ENCODE data around the gene SMAD2. TPM values are rescaled to one million over a fixed set of nuclear protein-coding genes. Genes with fewer than 3 reads are reported as not detected.

SMAD2 gene
- total and polyA plus RNA-seq, 9 of the 15 experiments (the other 6 are each of a cell fraction or from before 2014, with no cell fraction given), result 9.2 to 49.6 (median 33.7) TPM

DNA sequence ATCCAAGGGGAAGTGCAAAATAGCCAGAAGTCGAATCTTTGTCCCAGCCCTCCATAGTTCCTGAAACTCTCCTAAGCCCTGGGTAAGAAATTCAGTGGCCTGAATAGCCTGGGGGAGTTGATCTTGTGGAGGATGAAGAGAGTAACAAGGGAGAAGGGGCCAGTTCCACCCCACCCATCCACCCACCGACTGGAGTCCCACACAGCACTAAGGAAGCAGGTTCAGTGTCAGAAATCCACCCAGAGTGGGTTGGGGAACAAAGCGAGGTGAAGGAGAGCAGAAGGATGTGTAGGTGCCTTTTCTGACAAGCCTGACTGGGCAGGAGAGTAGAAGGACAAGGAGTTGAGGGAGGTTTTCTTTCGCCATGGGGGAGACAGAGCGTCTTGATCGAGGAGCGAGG, 136.8 kb downstream of the SMAD2 start:
- H3K9me1 ChIP-seq (ENCODE audit: control insufficient read depth, insufficient read depth, low read length), result no peaks in the 10 kb centered on the region
- no peaks in the 10 kb centered on the region for H3K9me3 ChIP-seq (replicated peaks; ENCODE audit: control insufficient read depth, insufficient read depth, low read depth, low read length)
- FAIRE-seq (no peak), ATAC-seq (no peak), DNase-seq (ENCODE audit: extremely low read depth in 1 of 4, low spot score in 3 of 4) (no peak)
- peaks cover 0 to 28% of the 10 kb centered on the region in 2 experiments; a peak in 4 of 5 replicates for H3K27me3 ChIP-seq (ENCODE audit: control insufficient read depth in 2 of 2, insufficient read depth in 2 of 2, low read length in 2 of 2)
- no TSS peak for BruUV-seq (replicated peaks)
- POLR2A ChIA-PET, result no interaction called here
- intact Hi-C loops (cut with micrococcal nuclease) (no loop called here), in situ Hi-C loops (cut with MboI) (loop anchor here (5.0 kb wide), 1 partner anchor 229 kb away; no protein-coding TSS in a partner anchor)
- H2AFZ ChIP-seq (ENCODE audit: low read depth, low read length), result no peak overlapping the region
- CTCF ChIA-PET (ENCODE audit: low intra/inter-chr PET ratio), result no interaction called here
- no peaks in the 10 kb centered on the region for H4K20me1 ChIP-seq (replicated peaks; ENCODE audit: control insufficient read depth, insufficient read depth, low read length)
- no peak overlapping the region for H3K4me2 ChIP-seq (ENCODE audit: insufficient read depth, low read length)
- H3K27ac ChIP-seq (ENCODE audit: extremely low read depth, low read depth, low read length), result no peak overlapping the region
- H3K79me2 ChIP-seq (ENCODE audit: control insufficient read depth, insufficient read depth, low read length), result no peaks in the 10 kb centered on the region
- TF ChIP-seq MYC (IDR thresholded peaks at IDR 0.05; ENCODE audit: low read depth, low read length) (no peak), MYC (CRISPR knock-in tag; IDR thresholded peaks at IDR 0.05; ENCODE audit: borderline replicate concordance, low read depth) (no peak), PHTF2 (CRISPR knock-in tag; IDR thresholded peaks at IDR 0.05) (no peak), PTRF (tag; IDR thresholded peaks at IDR 0.05) (no peak), L3MBTL2 (IDR thresholded peaks at IDR 0.05) (no peak), ZNF316 (IDR thresholded peaks at IDR 0.05) (no peak), XRCC3 (IDR thresholded peaks at IDR 0.05) (no peak), MED1 (CRISPR knock-in tag; IDR thresholded peaks at IDR 0.05; ENCODE audit: borderline replicate concordance) (no peak), ZNF512 (tag; IDR thresholded peaks at IDR 0.05) (no peak), HNRNPLL (IDR thresholded peaks at IDR 0.05; ENCODE audit: low read depth, low read length, poor library complexity, severe bottlenecking) (no peak), CBX3 (IDR thresholded peaks at IDR 0.05; ENCODE audit: borderline replicate concordance in 1 of 2, low read length in 2 of 2) (no peak), NR1H2 (CRISPR knock-in tag; IDR thresholded peaks at IDR 0.05) (no peak), ZNF3 (CRISPR knock-in tag; IDR thresholded peaks at IDR 0.05) (no peak), TRIM25 (IDR thresholded peaks at IDR 0.05; ENCODE audit: borderline replicate concordance) (no peak), RBM14 (IDR thresholded peaks at IDR 0.05; ENCODE audit: borderline replicate concordance, insufficient read depth, low read depth, low read length) (no peak), GATA2 (CRISPR knock-in tag; IDR thresholded peaks at IDR 0.05) (no peak)
- TF ChIP-seq, protein P1, sequence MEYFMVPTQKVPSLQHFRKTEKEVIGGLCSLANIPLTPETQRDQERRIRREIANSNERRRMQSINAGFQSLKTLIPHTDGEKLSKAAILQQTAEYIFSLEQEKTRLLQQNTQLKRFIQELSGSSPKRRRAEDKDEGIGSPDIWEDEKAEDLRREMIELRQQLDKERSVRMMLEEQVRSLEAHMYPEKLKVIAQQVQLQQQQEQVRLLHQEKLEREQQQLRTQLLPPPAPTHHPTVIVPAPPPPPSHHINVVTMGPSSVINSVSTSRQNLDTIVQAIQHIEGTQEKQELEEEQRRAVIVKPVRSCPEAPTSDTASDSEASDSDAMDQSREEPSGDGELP (CRISPR knock-in tag; IDR thresholded peaks at IDR 0.05; ENCODE audit: borderline replicate concordance), result no peak
- TF ChIP-seq, protein P2, sequence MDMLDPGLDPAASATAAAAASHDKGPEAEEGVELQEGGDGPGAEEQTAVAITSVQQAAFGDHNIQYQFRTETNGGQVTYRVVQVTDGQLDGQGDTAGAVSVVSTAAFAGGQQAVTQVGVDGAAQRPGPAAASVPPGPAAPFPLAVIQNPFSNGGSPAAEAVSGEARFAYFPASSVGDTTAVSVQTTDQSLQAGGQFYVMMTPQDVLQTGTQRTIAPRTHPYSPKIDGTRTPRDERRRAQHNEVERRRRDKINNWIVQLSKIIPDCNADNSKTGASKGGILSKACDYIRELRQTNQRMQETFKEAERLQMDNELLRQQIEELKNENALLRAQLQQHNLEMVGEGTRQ (CRISPR knock-in tag; IDR thresholded peaks at IDR 0.05), result no peak
- H3K4me3 ChIP-seq, result no peak overlapping the region
- no peaks in the 10 kb centered on the region for H3K4me1 ChIP-seq (replicated peaks in 1 of 2; ENCODE audit: control insufficient read depth in 2 of 2, insufficient read depth in 2 of 2, low read length in 2 of 2)
- 0% methylated on average over 3 of the region's 7 CpGs for WGBS (ENCODE audit: insufficient coverage, low coverage, missing lambda C conversion rate)
- no peak overlapping the region for H3K9ac ChIP-seq (ENCODE audit: insufficient read depth in 1 of 2, low read depth in 2 of 2, low read length in 2 of 2)
- no peaks in the 10 kb centered on the region for H3K36me3 ChIP-seq (ENCODE audit: control insufficient read depth, insufficient read depth, low read length)
